ENCODE results near the gene NPIPB8.

GRCh38 chr16:28596115-28596630, 41.7 kb upstream of the NPIPB8 start:
- TF ChIP-seq CTCF (IDR thresholded peaks at IDR 0.05): no peak
- TF ChIP-seq POLR2A (IDR thresholded peaks at IDR 0.05): no peak

Data from uterus (tissue), 2 donors.